ENCODE results near the gene CEP170B.
"Not testable (repeated sequence)": the region's sequence is repeated elsewhere in the genome, so short reads cannot be mapped to it uniquely, and the experiment has no call there.

The CEP170B gene

GRCh38 chr14:104892531-104893434 is 27.7 kb downstream of the CEP170B start:
- peak in 1 of 2 experiments; percentile 15 for DNase-seq

- DNase-seq = peak in 1 of 2 experiments; percentile 17
Observed at GRCh38 chr14:104893435-104894207, 28.6 kb downstream of the CEP170B start.

DNA sequence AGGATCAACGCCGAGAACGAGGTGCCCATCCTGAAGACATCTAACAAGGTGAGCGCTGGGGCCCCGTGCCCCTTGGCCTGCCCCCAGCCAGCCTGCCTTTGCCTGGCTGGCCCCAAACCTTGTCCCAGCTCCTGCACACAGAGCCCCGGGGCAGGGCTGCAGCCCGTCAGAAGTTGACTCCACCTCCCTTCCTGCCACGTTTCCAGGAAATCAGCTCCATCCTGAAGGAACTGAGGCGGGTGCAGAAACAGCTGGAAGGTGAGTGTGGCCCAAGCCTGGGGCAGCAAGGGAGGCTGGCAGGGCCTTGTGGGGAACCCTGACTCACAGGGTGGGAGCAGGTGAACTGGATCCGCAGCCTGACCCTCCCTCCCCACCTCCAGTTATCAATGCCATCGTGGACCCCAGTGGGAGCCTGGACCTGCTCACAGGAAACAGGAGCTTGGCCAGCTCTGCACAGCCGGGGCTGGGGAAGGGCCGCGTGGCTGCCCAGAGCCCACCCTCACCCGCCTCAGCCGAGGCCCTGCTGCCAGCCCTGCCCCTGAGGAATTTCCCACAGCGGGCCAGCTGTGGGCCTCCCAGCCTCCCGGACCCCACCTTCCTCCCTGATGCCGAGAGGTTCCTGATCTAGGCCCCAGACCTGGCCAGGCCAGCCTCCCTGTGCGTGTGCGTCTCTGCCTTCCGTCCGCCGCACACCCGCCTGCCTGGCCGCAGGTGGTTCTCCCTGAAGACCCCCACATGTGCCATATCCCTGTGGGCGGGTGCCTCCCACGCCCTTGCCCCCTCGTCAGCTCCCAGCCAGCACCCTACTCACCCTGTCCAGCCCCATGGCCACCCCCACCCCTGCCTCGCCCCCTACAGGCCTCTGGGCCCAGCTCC is 29.5 kb downstream of the CEP170B start:
- DNase-seq = no peak

DNA sequence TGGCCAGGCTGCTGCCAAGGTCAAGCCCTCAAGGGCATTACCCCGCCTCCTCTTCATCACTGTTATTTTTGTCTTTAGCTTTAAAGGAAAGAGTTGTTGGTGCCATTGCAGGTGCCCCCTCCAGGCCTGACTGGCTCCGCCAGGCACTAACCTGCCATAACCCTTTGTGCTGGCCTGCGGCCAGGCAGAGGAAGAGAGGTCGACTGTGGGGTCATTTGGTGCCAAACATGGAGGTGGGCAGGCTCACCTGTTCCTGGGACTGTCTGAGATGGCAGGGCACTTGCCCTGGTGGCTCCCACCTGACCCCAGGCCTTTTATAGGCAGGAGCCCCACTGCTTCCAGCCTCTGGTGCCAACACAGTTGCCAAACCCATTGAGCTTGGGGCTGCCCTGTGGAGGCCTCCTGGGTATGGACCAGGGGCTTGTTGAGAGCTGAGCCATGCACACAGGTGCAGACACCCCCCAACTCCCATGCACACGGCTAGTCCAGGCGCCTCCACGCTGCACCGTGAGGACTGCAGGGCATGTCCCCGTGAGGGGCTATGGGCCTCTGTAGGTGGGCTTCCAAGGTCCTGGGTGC is 30.2 kb downstream of the CEP170B start:
- no peak for DNase-seq

GRCh38 chr14:104895786-104896661 is 31.0 kb downstream of the CEP170B start:
- peak in 1 of 2 experiments; percentile 18 for DNase-seq

DNA sequence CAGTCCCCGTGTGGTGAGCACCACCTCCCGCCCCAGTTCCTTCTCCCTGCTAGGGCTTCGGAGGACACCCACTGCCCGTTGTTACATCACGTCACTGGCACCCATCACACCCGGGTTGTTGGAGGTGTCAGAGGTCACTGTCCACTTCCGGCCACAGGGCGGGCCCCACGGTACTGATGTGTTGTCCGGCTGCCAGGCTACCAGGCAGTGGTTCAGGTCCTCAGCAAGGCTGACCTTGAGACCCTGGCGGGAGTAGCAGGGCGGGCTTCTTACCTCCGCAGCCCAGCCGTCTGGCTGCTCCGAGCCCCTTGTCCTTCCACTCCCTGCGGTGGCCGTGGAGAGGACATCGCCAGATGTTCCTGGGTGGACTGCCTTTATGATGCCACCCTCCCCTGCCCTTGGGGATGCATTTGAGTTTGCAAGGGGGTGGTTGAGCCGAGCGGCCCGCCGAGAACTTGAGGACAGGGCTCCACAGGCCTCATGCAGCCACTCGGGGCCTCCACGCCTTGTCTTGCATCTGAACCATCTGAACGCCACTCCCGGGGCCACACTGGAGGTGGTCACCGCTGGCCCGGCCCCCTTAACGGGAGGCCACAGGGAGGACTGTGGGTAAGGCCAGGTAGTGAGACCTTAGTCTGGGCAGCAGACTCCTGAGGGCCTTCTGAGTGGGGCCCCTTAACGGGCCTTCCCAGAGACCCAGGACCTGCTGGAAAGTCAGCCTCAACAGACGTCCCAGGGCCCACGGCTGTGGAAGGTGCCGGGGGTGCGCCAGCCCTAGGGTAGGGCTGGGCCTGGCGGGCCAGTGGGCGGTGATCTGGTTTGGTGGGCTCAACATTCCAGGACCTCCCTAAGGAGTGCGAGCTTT is 32.5 kb downstream of the CEP170B start:
- DNase-seq = no peak

DNA sequence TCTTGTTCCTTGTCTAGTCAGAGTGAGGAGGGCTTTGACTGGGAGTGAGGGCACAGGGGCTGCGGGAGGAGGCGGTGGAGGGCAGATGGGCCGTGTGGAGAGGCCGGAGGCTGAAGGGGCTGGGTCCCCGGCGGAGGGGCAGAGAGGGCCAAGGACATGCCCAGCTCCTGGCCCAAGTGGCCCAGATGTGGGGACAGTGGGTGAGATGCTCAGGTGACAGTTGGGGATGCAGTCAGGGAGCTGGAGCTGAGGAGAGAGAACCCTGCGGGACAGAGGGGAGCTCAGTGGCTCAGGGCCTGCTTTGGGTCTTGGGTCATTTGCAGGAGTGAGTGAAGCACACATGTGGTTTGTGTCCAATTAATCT is 33.1 kb downstream of the CEP170B start:
- DNase-seq = no peak

DNA sequence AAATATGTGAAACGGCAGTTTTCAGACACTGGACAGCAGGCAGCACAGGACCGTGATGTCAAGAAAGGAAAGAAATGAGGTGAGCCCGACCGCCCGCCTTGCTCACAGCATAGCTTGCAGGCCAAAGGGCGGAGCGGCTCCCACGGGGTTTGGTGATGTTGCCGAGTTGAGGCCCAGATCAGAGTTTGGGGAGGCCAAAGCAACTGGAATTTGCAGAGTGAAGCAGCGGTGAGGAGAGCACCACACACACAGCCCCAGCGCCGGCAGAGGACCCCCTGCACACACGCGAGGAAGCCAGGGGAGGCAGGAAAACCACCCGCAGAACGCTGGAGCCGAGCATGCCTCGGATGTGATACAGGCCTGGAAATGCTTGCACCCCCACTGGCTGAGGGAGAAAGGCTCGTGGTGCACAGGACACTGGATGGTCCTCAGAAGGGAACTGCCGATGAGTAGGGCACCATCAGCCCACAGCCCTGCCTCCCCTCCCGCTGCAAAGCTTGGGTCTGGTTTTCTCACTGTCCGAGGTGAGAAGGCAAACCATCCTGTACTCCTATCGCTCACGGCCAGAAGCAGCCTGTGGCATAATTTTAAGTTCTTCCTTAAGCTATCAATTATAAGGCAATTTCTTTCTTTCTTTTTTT is 33.9 kb downstream of the CEP170B start:
- no peak for DNase-seq

DNA sequence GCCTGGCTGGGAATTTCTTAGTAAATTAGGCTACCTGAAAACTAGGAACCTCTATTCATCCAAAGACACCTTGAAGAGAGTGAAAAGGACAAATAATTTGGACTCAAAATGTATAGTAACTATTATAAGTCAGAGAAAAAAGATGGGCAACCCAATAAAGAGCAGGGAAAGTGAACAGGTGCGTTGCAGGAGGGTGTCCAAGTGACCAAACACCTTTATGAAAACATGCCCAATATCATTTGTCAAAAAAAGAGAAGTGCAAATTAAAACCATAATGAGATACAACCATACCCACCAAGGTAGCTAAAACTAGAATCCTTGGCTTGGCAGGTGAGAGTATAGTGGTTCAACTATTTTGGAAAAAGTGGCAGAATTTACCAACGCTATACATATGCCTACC is 34.7 kb downstream of the CEP170B start:
- DNase-seq = no peak

GRCh38 chr14:104900639-104901512 is 35.8 kb downstream of the CEP170B start:
- DNase-seq = no peak

DNA sequence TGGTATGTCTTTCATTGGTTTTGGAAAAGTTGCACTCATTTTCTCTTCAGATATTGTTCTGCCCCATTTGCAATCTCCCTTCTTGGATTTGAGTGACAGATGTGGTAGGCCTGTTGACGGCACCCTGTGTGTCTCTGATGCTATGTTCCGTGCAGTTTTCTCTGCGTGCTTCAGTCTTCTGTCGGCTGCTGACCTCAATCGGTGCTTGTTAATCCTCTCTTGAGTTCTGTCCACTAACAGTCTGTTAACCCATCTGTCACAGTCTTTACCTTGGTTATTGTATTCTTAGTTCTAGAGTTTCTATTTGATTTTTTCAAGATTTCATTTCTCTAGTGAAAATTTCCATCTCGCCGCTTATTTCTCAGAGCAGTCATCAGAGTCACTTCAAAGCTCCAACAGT is 38.9 kb downstream of the CEP170B start:
- DNase-seq = no peak

DNA sequence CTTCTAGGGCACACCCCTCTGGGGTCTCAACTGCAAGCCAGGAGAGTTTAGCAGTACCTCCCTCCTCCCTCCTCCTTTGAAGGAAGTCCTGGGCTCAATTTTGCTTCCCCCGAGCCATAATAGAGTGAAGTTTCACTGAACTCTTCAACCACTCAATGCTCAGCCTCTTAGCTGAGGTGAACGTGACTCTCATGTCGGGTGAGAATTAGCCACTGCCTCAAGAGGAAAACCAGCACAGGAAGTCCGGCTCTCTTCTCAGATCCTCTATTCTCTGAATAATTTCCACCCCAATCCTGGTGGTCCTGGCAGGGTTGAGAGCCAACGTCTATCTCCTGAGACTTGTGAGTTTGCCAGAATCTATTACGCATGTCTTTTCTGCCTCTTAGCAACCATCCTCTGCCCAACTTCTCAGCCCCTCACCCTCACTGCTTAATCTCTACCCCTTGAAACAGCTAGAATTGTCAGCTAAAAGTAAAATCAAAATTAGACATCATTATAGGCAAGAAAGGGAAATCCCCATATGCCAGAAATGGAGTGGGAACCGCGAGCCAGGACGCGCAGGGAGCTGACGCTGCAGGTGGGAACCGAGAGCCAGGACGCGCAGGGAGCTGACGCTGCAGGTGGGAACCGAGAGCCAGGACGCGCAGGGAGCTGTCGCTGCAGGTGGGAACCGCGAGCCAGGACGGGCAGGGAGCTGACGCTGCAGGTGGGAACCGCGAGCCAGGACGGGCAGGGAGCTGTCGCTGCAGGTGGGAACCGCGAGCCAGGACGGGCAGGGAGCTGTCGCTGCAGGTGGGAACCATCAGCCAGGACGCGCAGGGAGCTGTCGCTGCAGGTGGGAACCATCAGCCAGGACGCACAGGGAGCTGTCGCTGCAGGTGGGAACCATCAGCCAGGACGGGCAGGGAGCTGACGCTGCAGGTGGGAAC is 39.8 kb downstream of the CEP170B start:
- DNase-seq = not testable (repeated sequence)

- not testable (repeated sequence) for DNase-seq
Observed at GRCh38 chr14:104905579-104905933, 40.5 kb downstream of the CEP170B start.

- DNase-seq = no peak
Observed at GRCh38 chr14:104908303-104908702, 43.2 kb downstream of the CEP170B start.

GRCh38 chr14:104912053-104912452 is 47.0 kb downstream of the CEP170B start:
- DNase-seq = no peak

- no peak for DNase-seq
Observed at GRCh38 chr14:104913435-104913834, 48.4 kb downstream of the CEP170B start.

DNA sequence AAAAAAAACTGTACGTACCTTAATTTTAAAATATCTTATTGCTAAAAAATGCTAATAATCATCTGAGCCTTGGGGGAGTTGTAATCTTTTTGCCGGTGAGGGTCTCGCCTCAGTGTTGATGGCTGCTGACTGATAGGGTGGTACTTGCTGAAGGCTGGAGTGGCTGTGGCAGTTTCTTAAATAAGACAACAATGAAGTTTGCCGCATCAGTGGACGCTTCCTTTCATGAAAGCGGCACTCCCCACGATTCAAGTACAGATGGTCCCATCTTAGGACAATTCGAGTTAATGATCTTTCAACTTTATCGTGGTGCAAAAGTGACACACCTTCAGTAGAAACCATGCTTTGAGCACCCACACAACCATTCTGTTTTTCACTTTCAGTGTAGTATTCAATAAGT is 52.0 kb downstream of the CEP170B start:
- no peak for DNase-seq

DNA sequence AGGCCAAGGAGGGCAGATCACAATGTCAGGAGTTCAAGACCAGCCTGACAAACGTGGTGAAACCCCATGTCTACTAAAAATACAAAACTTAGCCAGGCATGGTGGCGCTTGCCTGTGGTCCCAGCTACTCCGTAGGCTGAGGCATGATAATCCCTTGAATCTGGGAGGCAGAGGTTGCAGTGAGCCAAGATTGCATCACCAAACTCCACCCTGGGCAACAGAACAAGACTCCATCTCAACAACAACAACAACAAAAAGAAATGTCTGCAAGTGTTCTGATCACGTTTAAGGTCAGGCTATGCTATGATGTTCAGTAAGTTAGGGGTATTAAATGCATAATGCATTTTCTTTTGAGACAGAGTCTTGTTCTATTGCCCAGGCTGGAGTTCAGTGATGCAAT is 52.9 kb downstream of the CEP170B start:
- no peak for DNase-seq
